Activated naive CD4-positive, alpha-beta T cell treated with anti-CD3 and anti-CD28 coated beads, Interleukin-2, amount 10 ng/mL, durations not matched to agents 7 days and 5 days (primary cell): ENCODE data around the gene MTMR3.

Experiments
- CTCF ChIA-PET: fragments of 350-600 bp; sonication (Branson Sonifier 250); formaldehyde crosslinking; loops from one replicate; lab custom pipeline; 2021; ENCODE audit warnings: antibody characterized with exemption; lab: Charles Lee
- DNase-seq: peaks from one replicate; pipeline ENCODE4 v3.0.0-alpha.2; 2020
- H3K27ac Mint-ChIP-seq: one replicate; pipeline ENCODE4 v1.8.0; 2021; ENCODE audit warnings: mild to moderate bottlenecking, moderate library complexity, mixed read lengths
- H3K27me3 Mint-ChIP-seq: one replicate; pipeline ENCODE4 v1.8.0; 2021; ENCODE audit warnings: mild to moderate bottlenecking, mixed read lengths
- H3K36me3 Mint-ChIP-seq: one replicate; pipeline ENCODE4 v1.8.0; 2021; ENCODE audit warnings: mixed read lengths
- H3K4me1 Mint-ChIP-seq: one replicate; pipeline ENCODE4 v1.8.0; 2021; ENCODE audit warnings: mixed read lengths
- H3K4me3 Mint-ChIP-seq: one replicate; pipeline ENCODE4 v1.8.0; 2021; ENCODE audit warnings: mild to moderate bottlenecking, moderate library complexity, mixed read lengths
- H3K9me3 Mint-ChIP-seq: one replicate; pipeline ENCODE4 v1.8.0; 2021; ENCODE audit warnings: mixed read lengths

MTMR3 gene

GRCh38 chr22:29998627-29999384 is 115.8 kb downstream of the MTMR3 start:
- no peak for DNase-seq
- no peak overlapping the region for H3K4me3 Mint-ChIP-seq
- H3K9me3 Mint-ChIP-seq, result no peaks in the 10 kb centered on the region
- CTCF ChIA-PET, result interaction anchor here (1.0 kb wide), 1 partner anchor 183 kb away, joined by 3 read pairs; no protein-coding TSS in a partner anchor
- H3K4me1 Mint-ChIP-seq, result peaks cover 3% of the 10 kb centered on the region
- H3K27ac Mint-ChIP-seq, result no peak overlapping the region
- peaks cover 20% of the 10 kb centered on the region for H3K36me3 Mint-ChIP-seq
- no peaks in the 10 kb centered on the region for H3K27me3 Mint-ChIP-seq

- H3K27me3 Mint-ChIP-seq, result no peaks in the 10 kb centered on the region
- H3K4me3 Mint-ChIP-seq, result no peak overlapping the region
- H3K4me1 Mint-ChIP-seq, result peaks cover 2% of the 10 kb centered on the region
- peaks cover 25% of the 10 kb centered on the region for H3K36me3 Mint-ChIP-seq
- no peak for DNase-seq
- H3K9me3 Mint-ChIP-seq, result no peaks in the 10 kb centered on the region
- no peak overlapping the region for H3K27ac Mint-ChIP-seq
- CTCF ChIA-PET, result interaction anchor here (1.4 kb wide), 1 partner anchor 88 kb away, joined by 4 read pairs; no protein-coding TSS in a partner anchor
These were observed 117.6 kb downstream of the MTMR3 start for GRCh38 chr22:30000566-30000965.

- peaks cover 25% of the 10 kb centered on the region for H3K36me3 Mint-ChIP-seq
- CTCF ChIA-PET, result interaction anchor here (0.9 to 1.4 kb wide), 3 partner anchors 87 to 414 kb away, joined by 3 to 4 read pairs (median 3); no protein-coding TSS in a partner anchor
- H3K9me3 Mint-ChIP-seq, result no peaks in the 10 kb centered on the region
- H3K27ac Mint-ChIP-seq, result no peak overlapping the region
- H3K4me1 Mint-ChIP-seq, result peaks cover 2% of the 10 kb centered on the region
- no peak for DNase-seq
- H3K27me3 Mint-ChIP-seq, result no peaks in the 10 kb centered on the region
- H3K4me3 Mint-ChIP-seq, result no peak overlapping the region
These were observed 118.5 kb downstream of the MTMR3 start for GRCh38 chr22:30001459-30001858.

- CTCF ChIA-PET, result interaction anchor here (0.9 to 1.4 kb wide), 5 partner anchors 9 to 367 kb away, joined by 3 to 5 read pairs (median 3); no protein-coding TSS in a partner anchor
- DNase-seq, result no peak
- Mint-ChIP-seq H3K4me1 (peaks cover 2% of the 10 kb centered on the region), H3K27me3 (no peaks in the 10 kb centered on the region), H3K27ac (no peak overlapping the region), H3K36me3 (peaks cover 27% of the 10 kb centered on the region), H3K4me3 (no peak overlapping the region), H3K9me3 (no peaks in the 10 kb centered on the region)
These were observed 120.0 kb downstream of the MTMR3 start for GRCh38 chr22:30002861-30003486.

GRCh38 chr22:30004101-30004500 is 121.1 kb downstream of the MTMR3 start:
- DNase-seq, result no peak
- Mint-ChIP-seq H3K27me3 (no peaks in the 10 kb centered on the region), H3K4me3 (no peak overlapping the region), H3K36me3 (peaks cover 26% of the 10 kb centered on the region), H3K9me3 (no peaks in the 10 kb centered on the region), H3K4me1 (peaks cover 11% of the 10 kb centered on the region), H3K27ac (no peak overlapping the region)
- CTCF ChIA-PET, result interaction anchor here (0.9 to 2.5 kb wide), 18 partner anchors 8 to 379 kb away, joined by 3 to 21 read pairs (median 4); partner anchors contain the start of gene MTMR3

GRCh38 chr22:30004694-30005093 is 121.7 kb downstream of the MTMR3 start:
- Mint-ChIP-seq H3K4me1 (peaks cover 11% of the 10 kb centered on the region), H3K36me3 (peaks cover 25% of the 10 kb centered on the region), H3K4me3 (no peak overlapping the region), H3K27ac (no peak overlapping the region), H3K27me3 (no peaks in the 10 kb centered on the region), H3K9me3 (no peaks in the 10 kb centered on the region)
- CTCF ChIA-PET, result interaction anchor here (0.6 to 2.5 kb wide), 29 partner anchors 9 to 393 kb away, joined by 3 to 21 read pairs (median 4); partner anchors contain the start of genes MTMR3 and ZMAT5
- no peak for DNase-seq

- H3K27ac Mint-ChIP-seq, result peak overlapping the region; percentile 58
- H3K4me3 Mint-ChIP-seq, result no peak overlapping the region
These were observed 122.4 kb downstream of the MTMR3 start for GRCh38 chr22:30005213-30005857.

GRCh38 chr22:30007361-30007760 is 124.4 kb downstream of the MTMR3 start:
- H3K4me1 Mint-ChIP-seq, result peaks cover 11% of the 10 kb centered on the region
- CTCF ChIA-PET, result interaction anchor here (0.6 to 2.5 kb wide), 6 partner anchors 9 to 388 kb away, joined by 3 to 15 read pairs (median 4); no protein-coding TSS in a partner anchor
- H3K4me3 Mint-ChIP-seq, result no peak overlapping the region
- no peak for DNase-seq
- no peaks in the 10 kb centered on the region for H3K27me3 Mint-ChIP-seq
- H3K9me3 Mint-ChIP-seq, result no peaks in the 10 kb centered on the region
- H3K36me3 Mint-ChIP-seq, result peaks cover 24% of the 10 kb centered on the region
- H3K27ac Mint-ChIP-seq, result no peak overlapping the region

More at GRCh38 chr22:30005213-30005857, 122.4 kb downstream of the MTMR3 start:
- H3K4me1 Mint-ChIP-seq, result peaks cover 11% of the 10 kb centered on the region
- no peaks in the 10 kb centered on the region for H3K9me3 Mint-ChIP-seq
- peaks cover 25% of the 10 kb centered on the region for H3K36me3 Mint-ChIP-seq
- DNase-seq, result peak; percentile 77
- CTCF ChIA-PET, result interaction anchor here (0.6 to 2.5 kb wide), 32 partner anchors 9 to 394 kb away, joined by 3 to 21 read pairs (median 4); partner anchors contain the start of genes MTMR3 and ZMAT5
- H3K27me3 Mint-ChIP-seq, result no peaks in the 10 kb centered on the region

- peaks cover 11% of the 10 kb centered on the region for H3K4me1 Mint-ChIP-seq
- H3K27me3 Mint-ChIP-seq, result no peaks in the 10 kb centered on the region
- H3K27ac Mint-ChIP-seq, result peak overlapping the region; percentile 14
- H3K36me3 Mint-ChIP-seq, result peaks cover 28% of the 10 kb centered on the region
- no peak overlapping the region for H3K4me3 Mint-ChIP-seq
- H3K9me3 Mint-ChIP-seq, result no peaks in the 10 kb centered on the region
- CTCF ChIA-PET, result interaction anchor here (0.8 to 1.6 kb wide), 5 partner anchors 12 to 319 kb away, joined by 3 to 6 read pairs (median 3); partner anchors contain the start of gene ASCC2
- no peak for DNase-seq
These were observed 125.4 kb downstream of the MTMR3 start for GRCh38 chr22:30008401-30008800.

GRCh38 chr22:30009478-30009877 is 126.5 kb downstream of the MTMR3 start:
- H3K9me3 Mint-ChIP-seq, result no peaks in the 10 kb centered on the region
- CTCF ChIA-PET, result interaction anchor here (1.1 kb wide), 1 partner anchor 320 kb away, joined by 3 read pairs; no protein-coding TSS in a partner anchor
- H3K4me1 Mint-ChIP-seq, result peaks cover 11% of the 10 kb centered on the region
- H3K4me3 Mint-ChIP-seq, result no peak overlapping the region
- peaks cover 29% of the 10 kb centered on the region for H3K36me3 Mint-ChIP-seq
- no peak for DNase-seq
- no peaks in the 10 kb centered on the region for H3K27me3 Mint-ChIP-seq
- H3K27ac Mint-ChIP-seq, result no peak overlapping the region

- Mint-ChIP-seq H3K9me3 (no peaks in the 10 kb centered on the region), H3K27ac (no peak overlapping the region), H3K4me3 (no peak overlapping the region), H3K4me1 (peaks cover 9% of the 10 kb centered on the region), H3K36me3 (peaks cover 33% of the 10 kb centered on the region), H3K27me3 (no peaks in the 10 kb centered on the region)
- no peak for DNase-seq
- CTCF ChIA-PET, result interaction anchor here (1.1 kb wide), 1 partner anchor 321 kb away, joined by 3 read pairs; no protein-coding TSS in a partner anchor
These were observed 127.9 kb downstream of the MTMR3 start for GRCh38 chr22:30010789-30011405.

GRCh38 chr22:30013201-30013600 is 130.2 kb downstream of the MTMR3 start:
- no peak overlapping the region for H3K4me3 Mint-ChIP-seq
- no peaks in the 10 kb centered on the region for H3K27me3 Mint-ChIP-seq
- no peaks in the 10 kb centered on the region for H3K9me3 Mint-ChIP-seq
- DNase-seq, result no peak
- CTCF ChIA-PET, result interaction anchor here (0.8 kb wide), 1 partner anchor 10 kb away, joined by 3 read pairs; no protein-coding TSS in a partner anchor
- H3K27ac Mint-ChIP-seq, result no peak overlapping the region
- peaks cover 9% of the 10 kb centered on the region for H3K4me1 Mint-ChIP-seq
- H3K36me3 Mint-ChIP-seq, result peaks cover 39% of the 10 kb centered on the region

- CTCF ChIA-PET, result interaction anchor here (0.6 to 0.8 kb wide), 2 partner anchors 11 to 697 kb away, joined by 3 to 5 read pairs; no protein-coding TSS in a partner anchor
- Mint-ChIP-seq H3K9me3 (no peaks in the 10 kb centered on the region), H3K27me3 (no peaks in the 10 kb centered on the region), H3K27ac (no peak overlapping the region), H3K4me1 (no peaks in the 10 kb centered on the region), H3K36me3 (peaks cover 37% of the 10 kb centered on the region), H3K4me3 (no peak overlapping the region)
- no peak for DNase-seq
These were observed 131.3 kb downstream of the MTMR3 start for GRCh38 chr22:30014244-30014643.
